ENCODE data around the gene ALS2CL.
A peak's percentile ranks its signal among the peaks of the same experiment; 100 is the strongest.
"Not testable (repeated sequence)": the region's sequence is repeated elsewhere in the genome, so short reads cannot be mapped to it uniquely, and the experiment has no call there.

Gene ALS2CL, protein sequence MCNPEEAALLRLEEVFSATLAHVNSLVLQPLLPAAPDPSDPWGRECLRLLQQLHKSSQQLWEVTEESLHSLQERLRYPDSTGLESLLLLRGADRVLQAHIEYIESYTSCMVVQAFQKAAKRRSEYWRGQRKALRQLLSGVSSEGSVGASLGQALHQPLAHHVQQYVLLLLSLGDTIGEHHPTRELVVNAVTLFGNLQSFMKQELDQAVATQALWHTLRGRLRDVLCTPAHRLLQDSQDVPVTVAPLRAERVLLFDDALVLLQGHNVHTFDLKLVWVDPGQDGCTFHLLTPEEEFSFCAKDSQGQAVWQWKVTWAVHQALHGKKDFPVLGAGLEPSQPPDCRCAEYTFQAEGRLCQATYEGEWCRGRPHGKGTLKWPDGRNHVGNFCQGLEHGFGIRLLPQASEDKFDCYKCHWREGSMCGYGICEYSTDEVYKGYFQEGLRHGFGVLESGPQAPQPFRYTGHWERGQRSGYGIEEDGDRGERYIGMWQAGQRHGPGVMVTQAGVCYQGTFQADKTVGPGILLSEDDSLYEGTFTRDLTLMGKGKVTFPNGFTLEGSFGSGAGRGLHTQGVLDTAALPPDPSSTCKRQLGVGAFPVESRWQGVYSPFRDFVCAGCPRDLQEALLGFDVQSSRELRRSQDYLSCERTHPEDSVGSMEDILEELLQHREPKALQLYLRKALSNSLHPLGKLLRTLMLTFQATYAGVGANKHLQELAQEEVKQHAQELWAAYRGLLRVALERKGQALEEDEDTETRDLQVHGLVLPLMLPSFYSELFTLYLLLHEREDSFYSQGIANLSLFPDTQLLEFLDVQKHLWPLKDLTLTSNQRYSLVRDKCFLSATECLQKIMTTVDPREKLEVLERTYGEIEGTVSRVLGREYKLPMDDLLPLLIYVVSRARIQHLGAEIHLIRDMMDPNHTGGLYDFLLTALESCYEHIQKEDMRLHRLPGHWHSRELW

GRCh38 chr3:46693038-46693891 is at the start of gene ALS2CL:
ALS2CL (minus strand) TSS chr3:46693679; CDS start chr3:46689440, 4,239 bp downstream.
- DNase-seq, result peak; percentile 82

DNA sequence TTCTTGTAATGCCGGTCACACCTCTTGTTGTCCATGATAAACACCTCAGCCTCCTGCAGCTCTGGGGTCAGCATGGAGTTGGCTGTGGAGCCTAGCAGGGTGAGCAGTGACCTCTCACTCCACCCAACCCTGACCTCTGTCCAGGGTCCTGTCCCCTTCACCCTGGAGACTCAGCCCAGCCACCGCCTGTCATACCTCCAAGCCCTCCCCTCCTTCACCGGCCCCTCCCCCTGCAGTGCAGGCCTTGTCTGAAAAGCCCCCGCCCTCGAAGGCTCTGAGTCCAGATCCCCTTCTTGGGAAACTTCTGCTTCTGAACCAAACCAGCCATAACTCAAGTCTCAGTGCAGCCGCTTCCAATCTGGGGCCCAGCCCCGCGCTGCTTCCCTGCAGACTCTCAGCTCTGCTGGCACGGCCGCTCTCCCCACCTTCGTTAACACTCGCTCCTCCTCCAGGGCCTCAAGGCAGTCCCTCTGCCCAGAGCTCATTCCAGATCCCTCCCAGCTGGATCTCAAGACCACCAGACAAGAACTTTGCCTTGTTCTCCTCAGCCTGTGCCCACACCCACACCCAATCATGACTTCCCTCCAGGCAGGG is 49.6 kb upstream of the ALS2CL start:
- no peak for DNase-seq

- not testable (repeated sequence) for DNase-seq
Measured at GRCh38 chr3:46739565-46739964, 46.1 kb upstream of the ALS2CL start.

DNA sequence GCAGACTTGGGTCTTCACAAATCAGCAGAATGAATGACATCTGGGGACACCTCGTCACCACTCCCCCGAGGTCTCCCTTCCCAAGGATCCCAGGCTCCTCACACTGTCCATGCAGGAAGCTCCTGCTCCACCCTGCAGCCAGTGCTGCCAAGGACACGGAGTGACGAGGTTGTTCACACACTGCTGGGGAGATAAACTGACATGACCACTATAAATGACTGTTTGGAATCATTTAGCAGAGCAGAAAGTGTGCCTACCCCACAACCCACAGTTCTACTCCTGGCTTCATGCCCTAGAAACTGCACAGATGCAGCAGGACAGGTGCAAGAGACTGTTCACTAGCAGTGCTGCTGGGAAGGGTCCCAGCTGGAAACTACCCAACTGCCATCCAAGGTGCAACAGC is 43.9 kb upstream of the ALS2CL start:
- no peak for DNase-seq

DNA sequence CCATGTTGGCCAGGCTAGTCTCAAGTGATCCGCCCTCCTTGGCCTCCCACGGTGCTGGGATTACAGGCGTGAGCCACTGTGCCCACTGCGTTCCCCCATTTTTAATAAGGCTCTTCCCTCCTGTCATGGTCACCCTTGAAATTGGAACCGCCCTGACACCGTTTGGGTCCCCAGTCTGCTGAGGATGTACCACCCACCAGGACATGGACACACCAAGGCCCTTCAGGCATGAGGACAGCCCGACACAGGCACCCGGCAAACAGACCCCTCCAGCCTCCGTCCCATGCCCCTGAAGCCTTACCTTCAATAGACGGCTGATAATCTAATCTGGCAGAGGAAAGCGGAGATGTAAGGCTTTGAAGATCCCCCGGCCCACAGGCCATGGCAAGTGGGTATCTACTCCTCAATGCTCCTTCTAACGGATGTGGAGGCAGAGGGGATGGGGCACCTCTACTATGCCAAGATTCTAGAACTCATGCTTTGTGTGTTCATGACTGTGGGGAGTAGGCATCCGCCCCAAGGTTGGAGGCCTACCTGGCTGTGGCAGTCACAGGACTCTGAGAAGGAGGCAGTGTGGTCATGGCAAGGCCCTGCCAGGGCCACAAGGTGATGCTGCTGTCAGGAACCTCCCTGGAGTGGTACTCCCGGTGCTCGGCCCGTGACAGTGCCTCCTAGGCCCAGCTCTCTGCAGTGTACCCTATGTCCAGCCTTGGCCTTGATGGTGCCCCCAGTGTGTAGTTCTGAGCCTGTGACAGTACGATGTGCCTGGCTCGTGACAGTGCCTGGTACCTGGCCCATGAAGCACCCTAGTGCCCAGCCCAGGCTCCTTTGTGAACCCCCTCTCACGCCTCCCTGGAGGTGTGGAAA is 42.8 kb upstream of the ALS2CL start:
- DNase-seq, result no peak

GRCh38 chr3:46734773-46735172 is 41.3 kb upstream of the ALS2CL start:
- DNase-seq, result no peak

- DNase-seq, result no peak
Measured at GRCh38 chr3:46733026-46733800, 39.7 kb upstream of the ALS2CL start.

- DNase-seq, result no peak
Measured at GRCh38 chr3:46731795-46732194, 38.3 kb upstream of the ALS2CL start.

DNA sequence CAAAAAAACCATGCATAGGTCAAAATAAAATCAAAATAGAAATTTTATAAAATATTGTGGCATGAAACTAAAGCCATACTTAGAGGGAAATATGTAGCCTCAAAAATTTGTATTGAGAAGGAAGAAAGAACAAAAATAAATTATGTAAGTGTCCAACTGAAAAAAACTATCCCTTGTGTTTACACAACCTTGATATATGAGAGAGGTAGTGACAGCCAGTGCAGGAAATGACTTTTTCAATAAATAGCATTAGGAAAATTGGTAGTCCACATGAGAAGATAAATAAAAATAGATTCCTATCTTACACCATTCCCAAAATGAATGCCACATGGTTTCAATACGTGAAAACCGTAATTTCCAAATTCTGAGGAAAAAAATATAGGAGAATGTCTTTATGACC is 37.3 kb upstream of the ALS2CL start:
- no peak for DNase-seq

- DNase-seq, result no peak
Measured at GRCh38 chr3:46729038-46729437, 35.6 kb upstream of the ALS2CL start.

GRCh38 chr3:46725621-46726314 is 32.3 kb upstream of the ALS2CL start:
- DNase-seq, result no peak

- DNase-seq, result no peak
Measured at GRCh38 chr3:46724424-46724823, 30.9 kb upstream of the ALS2CL start.

DNA sequence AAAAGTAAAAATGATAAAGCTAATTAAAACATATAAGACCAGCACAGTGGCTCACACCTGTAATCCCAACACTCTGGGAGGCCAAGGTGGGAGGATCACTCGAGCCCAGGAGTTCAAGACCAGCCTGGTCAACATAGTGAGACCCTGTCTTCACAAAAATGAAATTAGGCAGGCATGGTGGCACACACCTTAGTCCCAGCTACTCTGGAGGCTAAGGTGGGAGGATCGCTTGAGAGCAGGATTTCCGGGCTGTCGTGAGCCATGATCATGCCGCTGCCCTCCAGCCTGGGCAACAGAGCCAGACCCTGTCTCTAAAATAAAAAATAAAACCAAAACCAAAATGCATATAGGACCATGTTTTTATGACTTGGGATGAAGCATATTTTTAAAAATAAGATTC is 29.0 kb upstream of the ALS2CL start:
- no peak for DNase-seq

- DNase-seq, result no peak
Measured at GRCh38 chr3:46721009-46721408, 27.5 kb upstream of the ALS2CL start.

- no peak for DNase-seq
Measured at GRCh38 chr3:46719735-46720271, 26.3 kb upstream of the ALS2CL start.

GRCh38 chr3:46719044-46719565 is 25.6 kb upstream of the ALS2CL start:
- DNase-seq, result no peak

GRCh38 chr3:46717447-46718231 is 24.2 kb upstream of the ALS2CL start, which contains the start of gene PRSS50:
PRSS50 (minus strand) TSS chr3:46717869; CDS start chr3:46717824, 45 bp downstream.
- no peak for DNase-seq

All from CD4-positive, alpha-beta T cell treated with Interleukin-21 for 1 hour (primary cell).